Effector CD4-positive, alpha-beta T cell (primary cell): ENCODE measurements around the gene ZBTB47.

Source experiments
- DNase-seq: peaks from one replicate; pipeline ENCODE4 v3.0.0-alpha.2; 2020

The ZBTB47 gene

GRCh38 chr3:42713747-42714146 lies 60.2 kb downstream of the ZBTB47 start:
- no peak for DNase-seq

GRCh38 chr3:42714171-42714852 lies 60.8 kb downstream of the ZBTB47 start:
- no peak for DNase-seq
